ENCODE measurements around the gene TTC13. TPM values are rescaled to one million over a fixed set of nuclear protein-coding genes. Genes with fewer than 3 reads are reported as not detected.

The TTC13 gene
- total RNA-seq, 1 experiment from 2014 or later: 4.4 TPM

DNA sequence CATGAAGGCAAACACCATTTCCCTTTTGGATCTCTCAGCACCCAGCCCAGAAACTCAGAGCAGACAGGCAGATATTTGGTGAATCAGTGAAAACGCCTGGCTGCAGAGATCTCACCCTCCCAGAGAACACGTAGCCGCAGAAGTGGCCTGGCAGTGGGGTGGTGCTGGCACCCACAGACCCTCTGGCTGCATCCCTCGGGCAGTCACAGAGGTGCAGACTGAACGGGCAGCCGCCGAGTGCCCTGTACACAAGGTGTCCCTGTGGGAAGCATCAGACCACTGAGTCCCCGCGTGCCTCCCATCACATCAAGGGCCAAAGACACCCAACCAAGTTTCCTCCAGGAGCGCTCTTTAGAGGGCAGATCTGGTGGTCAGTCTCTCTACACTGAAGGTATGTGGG, 49.3 kb upstream of the TTC13 start:
- peaks cover 41% of the 10 kb centered on the region for H3K27me3 Mint-ChIP-seq (ENCODE audit: low read depth)
- H3K9me3 Mint-ChIP-seq: no peaks in the 10 kb centered on the region
- TF ChIP-seq, protein P1, sequence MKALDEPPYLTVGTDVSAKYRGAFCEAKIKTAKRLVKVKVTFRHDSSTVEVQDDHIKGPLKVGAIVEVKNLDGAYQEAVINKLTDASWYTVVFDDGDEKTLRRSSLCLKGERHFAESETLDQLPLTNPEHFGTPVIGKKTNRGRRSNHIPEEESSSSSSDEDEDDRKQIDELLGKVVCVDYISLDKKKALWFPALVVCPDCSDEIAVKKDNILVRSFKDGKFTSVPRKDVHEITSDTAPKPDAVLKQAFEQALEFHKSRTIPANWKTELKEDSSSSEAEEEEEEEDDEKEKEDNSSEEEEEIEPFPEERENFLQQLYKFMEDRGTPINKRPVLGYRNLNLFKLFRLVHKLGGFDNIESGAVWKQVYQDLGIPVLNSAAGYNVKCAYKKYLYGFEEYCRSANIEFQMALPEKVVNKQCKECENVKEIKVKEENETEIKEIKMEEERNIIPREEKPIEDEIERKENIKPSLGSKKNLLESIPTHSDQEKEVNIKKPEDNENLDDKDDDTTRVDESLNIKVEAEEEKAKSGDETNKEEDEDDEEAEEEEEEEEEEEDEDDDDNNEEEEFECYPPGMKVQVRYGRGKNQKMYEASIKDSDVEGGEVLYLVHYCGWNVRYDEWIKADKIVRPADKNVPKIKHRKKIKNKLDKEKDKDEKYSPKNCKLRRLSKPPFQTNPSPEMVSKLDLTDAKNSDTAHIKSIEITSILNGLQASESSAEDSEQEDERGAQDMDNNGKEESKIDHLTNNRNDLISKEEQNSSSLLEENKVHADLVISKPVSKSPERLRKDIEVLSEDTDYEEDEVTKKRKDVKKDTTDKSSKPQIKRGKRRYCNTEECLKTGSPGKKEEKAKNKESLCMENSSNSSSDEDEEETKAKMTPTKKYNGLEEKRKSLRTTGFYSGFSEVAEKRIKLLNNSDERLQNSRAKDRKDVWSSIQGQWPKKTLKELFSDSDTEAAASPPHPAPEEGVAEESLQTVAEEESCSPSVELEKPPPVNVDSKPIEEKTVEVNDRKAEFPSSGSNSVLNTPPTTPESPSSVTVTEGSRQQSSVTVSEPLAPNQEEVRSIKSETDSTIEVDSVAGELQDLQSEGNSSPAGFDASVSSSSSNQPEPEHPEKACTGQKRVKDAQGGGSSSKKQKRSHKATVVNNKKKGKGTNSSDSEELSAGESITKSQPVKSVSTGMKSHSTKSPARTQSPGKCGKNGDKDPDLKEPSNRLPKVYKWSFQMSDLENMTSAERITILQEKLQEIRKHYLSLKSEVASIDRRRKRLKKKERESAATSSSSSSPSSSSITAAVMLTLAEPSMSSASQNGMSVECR (CRISPR knock-in tag; IDR thresholded peaks at IDR 0.05; ENCODE audit: borderline replicate concordance): no peak
- TF ChIP-seq, protein P2, sequence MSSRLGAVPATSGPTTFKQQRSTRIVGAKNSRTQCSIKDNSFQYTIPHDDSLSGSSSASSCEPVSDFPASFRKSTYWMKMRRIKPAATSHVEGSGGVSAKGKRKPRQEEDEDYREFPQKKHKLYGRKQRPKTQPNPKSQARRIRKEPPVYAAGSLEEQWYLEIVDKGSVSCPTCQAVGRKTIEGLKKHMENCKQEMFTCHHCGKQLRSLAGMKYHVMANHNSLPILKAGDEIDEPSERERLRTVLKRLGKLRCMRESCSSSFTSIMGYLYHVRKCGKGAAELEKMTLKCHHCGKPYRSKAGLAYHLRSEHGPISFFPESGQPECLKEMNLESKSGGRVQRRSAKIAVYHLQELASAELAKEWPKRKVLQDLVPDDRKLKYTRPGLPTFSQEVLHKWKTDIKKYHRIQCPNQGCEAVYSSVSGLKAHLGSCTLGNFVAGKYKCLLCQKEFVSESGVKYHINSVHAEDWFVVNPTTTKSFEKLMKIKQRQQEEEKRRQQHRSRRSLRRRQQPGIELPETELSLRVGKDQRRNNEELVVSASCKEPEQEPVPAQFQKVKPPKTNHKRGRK (CRISPR knock-in tag; IDR thresholded peaks at IDR 0.05; ENCODE audit: borderline replicate concordance): no peak
- TF ChIP-seq, protein P3, sequence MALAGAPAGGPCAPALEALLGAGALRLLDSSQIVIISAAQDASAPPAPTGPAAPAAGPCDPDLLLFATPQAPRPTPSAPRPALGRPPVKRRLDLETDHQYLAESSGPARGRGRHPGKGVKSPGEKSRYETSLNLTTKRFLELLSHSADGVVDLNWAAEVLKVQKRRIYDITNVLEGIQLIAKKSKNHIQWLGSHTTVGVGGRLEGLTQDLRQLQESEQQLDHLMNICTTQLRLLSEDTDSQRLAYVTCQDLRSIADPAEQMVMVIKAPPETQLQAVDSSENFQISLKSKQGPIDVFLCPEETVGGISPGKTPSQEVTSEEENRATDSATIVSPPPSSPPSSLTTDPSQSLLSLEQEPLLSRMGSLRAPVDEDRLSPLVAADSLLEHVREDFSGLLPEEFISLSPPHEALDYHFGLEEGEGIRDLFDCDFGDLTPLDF (CRISPR knock-in tag; IDR thresholded peaks at IDR 0.05): no peak
- TF ChIP-seq SOX15 (CRISPR knock-in tag; IDR thresholded peaks at IDR 0.05) (no peak), ZNF416 (CRISPR knock-in tag; IDR thresholded peaks at IDR 0.05) (no peak), TCF7 (CRISPR knock-in tag; IDR thresholded peaks at IDR 0.05; ENCODE audit: low read depth) (no peak), KAT7 (CRISPR knock-in tag; IDR thresholded peaks at IDR 0.05; ENCODE audit: borderline replicate concordance) (no peak), TEAD4 (CRISPR knock-in tag; IDR thresholded peaks at IDR 0.05) (no peak), NFYB (CRISPR knock-in tag; conservative IDR thresholded peaks at IDR 0.05; ENCODE audit: low read depth) (no peak), NFE2L1 (CRISPR knock-in tag; IDR thresholded peaks at IDR 0.05) (no peak), GABPB1 (CRISPR knock-in tag; IDR thresholded peaks at IDR 0.05) (no peak), IRF2 (CRISPR knock-in tag; IDR thresholded peaks at IDR 0.05; ENCODE audit: borderline replicate concordance, low read depth) (no peak), ELF4 (CRISPR knock-in tag; IDR thresholded peaks at IDR 0.05; ENCODE audit: low read depth) (no peak), GRHL2 (CRISPR knock-in tag; IDR thresholded peaks at IDR 0.05; ENCODE audit: insufficient replicate concordance, severe bottlenecking) (no peak), FOXK1 (CRISPR knock-in tag; IDR thresholded peaks at IDR 0.05) (no peak), ETV6 (CRISPR knock-in tag; IDR thresholded peaks at IDR 0.05) (no peak)
- TF ChIP-seq, protein P4, sequence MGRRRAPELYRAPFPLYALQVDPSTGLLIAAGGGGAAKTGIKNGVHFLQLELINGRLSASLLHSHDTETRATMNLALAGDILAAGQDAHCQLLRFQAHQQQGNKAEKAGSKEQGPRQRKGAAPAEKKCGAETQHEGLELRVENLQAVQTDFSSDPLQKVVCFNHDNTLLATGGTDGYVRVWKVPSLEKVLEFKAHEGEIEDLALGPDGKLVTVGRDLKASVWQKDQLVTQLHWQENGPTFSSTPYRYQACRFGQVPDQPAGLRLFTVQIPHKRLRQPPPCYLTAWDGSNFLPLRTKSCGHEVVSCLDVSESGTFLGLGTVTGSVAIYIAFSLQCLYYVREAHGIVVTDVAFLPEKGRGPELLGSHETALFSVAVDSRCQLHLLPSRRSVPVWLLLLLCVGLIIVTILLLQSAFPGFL (CRISPR knock-in tag; IDR thresholded peaks at IDR 0.05; ENCODE audit: borderline replicate concordance): no peak
- H3K4me1 Mint-ChIP-seq: peaks cover 6% of the 10 kb centered on the region
- CTCF ChIA-PET: interaction anchor here (1.2 kb wide), 1 partner anchor 64 kb away, joined by 5 read pairs; no protein-coding TSS in a partner anchor
- DNase-seq (ENCODE audit: low spot score) (no peak), ATAC-seq (no peak)
- H3K36me3 Mint-ChIP-seq: no peaks in the 10 kb centered on the region
- H3K4me3 Mint-ChIP-seq: no peak overlapping the region
- H3K27ac Mint-ChIP-seq: no peak overlapping the region
- POLR2A ChIA-PET: no interaction called here
